Mesenchymal stem cell (in vitro differentiated cells and primary cell): Measurements from ENCODE around the gene ARHGEF4.
"Not testable (repeated sequence)": the region's sequence is repeated elsewhere in the genome, so short reads cannot be mapped to it uniquely, and the experiment has no call there.

ENCODE experiments used
- DNase-seq: peaks from one replicate; pipeline ENCODE4 v3.0.0-alpha.2; 2013
- H2AFZ ChIP-seq: one replicate; pipeline ENCODE4 v1.6.1; 2013; ENCODE audit warnings: low read depth, mild to moderate bottlenecking, control low read depth, inconsistent platforms, low read length, moderate library complexity
- H2AK5ac ChIP-seq: 2 replicates; pipeline ENCODE4 v1.6.1; 2013; ENCODE audit warnings: low read length, moderate library complexity, mild to moderate bottlenecking, inconsistent platforms; ENCODE audit not compliant: severe bottlenecking
- H2BK120ac ChIP-seq: one replicate; pipeline ENCODE4 v1.6.1; 2013; ENCODE audit warnings: low read depth, mild to moderate bottlenecking, inconsistent platforms, low read length, moderate library complexity
- H2BK12ac ChIP-seq, 2 experiments: one replicate each; pipeline ENCODE4 v1.6.1; 2013; ENCODE audit warnings: inconsistent platforms in 2 of 2, low read length in 2 of 2, mild to moderate bottlenecking in 2 of 2, moderate library complexity in 2 of 2, control low read depth in 1 of 2
- H2BK15ac ChIP-seq: one replicate; pipeline ENCODE4 v1.6.1; 2013; ENCODE audit warnings: mild to moderate bottlenecking, low read depth, inconsistent platforms; ENCODE audit not compliant: poor library complexity, severe bottlenecking
- H2BK5ac ChIP-seq: 2 replicates; pipeline ENCODE4 v1.6.1; 2013; ENCODE audit warnings: low read depth, mild to moderate bottlenecking, low read length, control low read depth, inconsistent platforms; ENCODE audit not compliant: poor library complexity, severe bottlenecking
- H3K14ac ChIP-seq, 2 experiments: one replicate each; pipeline ENCODE4 v1.6.1; 2013; ENCODE audit warnings: inconsistent platforms in 2 of 2, low read length in 2 of 2, control low read depth in 1 of 2, mild to moderate bottlenecking in 1 of 2, moderate library complexity in 1 of 2
- H3K18ac ChIP-seq, 2 experiments: one replicate each; pipeline ENCODE4 v1.6.1; 2013; ENCODE audit warnings: inconsistent platforms in 2 of 2, low read length in 2 of 2, control low read depth in 1 of 2, low read depth in 1 of 2, mild to moderate bottlenecking in 1 of 2
- H3K23ac ChIP-seq, 2 experiments: one replicate each; pipeline ENCODE4 v1.6.1; 2013; ENCODE audit warnings: inconsistent platforms in 2 of 2, low read length in 2 of 2, mild to moderate bottlenecking in 2 of 2, moderate library complexity in 2 of 2, control low read depth in 1 of 2
- H3K27ac ChIP-seq: 2 replicates; pipeline ENCODE4 v1.5.1; 2013; ENCODE audit warnings: mild to moderate bottlenecking, moderate library complexity, low read length, control low read depth, inconsistent platforms; ENCODE audit not compliant: poor library complexity, severe bottlenecking
- H3K27me3 ChIP-seq, 2 experiments: 2 replicates each; pipeline versions ENCODE4 v1.6.1 to v1.7.0; 2013; ENCODE audit warnings: low read length in 2 of 2, mild to moderate bottlenecking in 2 of 2, moderate library complexity in 2 of 2, control low read depth in 1 of 2, inconsistent platforms in 1 of 2; ENCODE audit not compliant: control insufficient read depth in 1 of 2, insufficient read depth in 1 of 2
- H3K36me3 ChIP-seq, 2 experiments: 2 replicates each; pipeline versions ENCODE4 v1.6.1 to v1.7.0; 2013; ENCODE audit warnings: low read length in 2 of 2, control low read depth in 1 of 2, inconsistent platforms in 1 of 2, low read depth in 1 of 2, mild to moderate bottlenecking in 1 of 2; ENCODE audit not compliant: insufficient read depth in 2 of 2, control insufficient read depth in 1 of 2
- H3K4ac ChIP-seq, 2 experiments: one replicate each; pipeline ENCODE4 v1.6.1; 2013; ENCODE audit warnings: inconsistent platforms in 2 of 2, low read length in 2 of 2, mild to moderate bottlenecking in 2 of 2, moderate library complexity in 2 of 2, control low read depth in 1 of 2, low read depth in 1 of 2
- H3K4me1 ChIP-seq: 2 replicates; pipeline ENCODE4 v1.6.1; 2013; ENCODE audit warnings: low read depth, low read length, control low read depth; ENCODE audit not compliant: control insufficient read depth, insufficient read depth
- H3K4me2 ChIP-seq: 2 replicates; pipeline ENCODE4 v1.6.1; 2013; ENCODE audit warnings: low read length, mild to moderate bottlenecking, inconsistent platforms; ENCODE audit not compliant: poor library complexity, severe bottlenecking
- H3K4me3 ChIP-seq, 2 experiments: 2 replicates each; pipeline versions ENCODE4 v1.5.1 to v1.7.0; 2013; ENCODE audit warnings: low read length in 2 of 2, mild to moderate bottlenecking in 2 of 2, control low read depth in 1 of 2, low read depth in 1 of 2; ENCODE audit not compliant: insufficient read depth in 1 of 2
- H3K79me1 ChIP-seq: replicated peaks from 2 replicates; pipeline ENCODE4 v1.6.1; 2013; ENCODE audit warnings: mild to moderate bottlenecking, control low read depth, low read length, inconsistent platforms; ENCODE audit not compliant: poor library complexity, severe bottlenecking
- H3K9ac ChIP-seq: 2 replicates; pipeline ENCODE4 v1.7.0; 2013; ENCODE audit warnings: mild to moderate bottlenecking, low read length, moderate library complexity
- H3K9me3 ChIP-seq: 2 replicates; pipeline ENCODE4 v1.7.0; 2013; ENCODE audit warnings: mild to moderate bottlenecking, low read length; ENCODE audit not compliant: control insufficient read depth
- H4K8ac ChIP-seq: one replicate; pipeline ENCODE4 v1.6.1; 2013; ENCODE audit warnings: inconsistent platforms, mild to moderate bottlenecking, low read length, moderate library complexity
- H4K91ac ChIP-seq: one replicate; pipeline ENCODE4 v1.6.1; 2013; ENCODE audit warnings: mild to moderate bottlenecking, low read length, inconsistent platforms
- WGBS: methylation state at CpG from one replicate; pipeline ENCODE4 v1.1.7; 2013; ENCODE audit warnings: mixed read lengths; 5-methylcytosine and 5-hydroxymethylcytosine counted together

The ARHGEF4 gene

GRCh38 chr2:131077182-131077846 lies 240.6 kb downstream of the ARHGEF4 start:
- no peak overlapping the region for H3K27ac ChIP-seq
- no peak overlapping the region for H3K4me2 ChIP-seq
- H3K9ac ChIP-seq, result no peak overlapping the region
- H2BK12ac ChIP-seq, result no peak overlapping the region
- H4K91ac ChIP-seq, result peak overlapping the region; percentile 19
- no peak overlapping the region for H2AFZ ChIP-seq
- peak overlapping the region in 1 of 2 experiments; percentile 87 for H3K18ac ChIP-seq
- H2BK15ac ChIP-seq, result peak overlapping the region; percentile 39
- H3K4me3 ChIP-seq, result no peak overlapping the region
- no peak overlapping the region for H2BK5ac ChIP-seq
- peak overlapping the region in 1 of 2 experiments; percentile 23 for H3K23ac ChIP-seq
- no peak overlapping the region for H2BK120ac ChIP-seq
- no peak for DNase-seq
- H3K36me3 ChIP-seq, result peaks cover 61 to 85% of the 10 kb centered on the region in 2 experiments
- peak overlapping the region in 1 of 2 experiments; percentile 92 for H3K14ac ChIP-seq
- 90% methylated on average over 10 of the region's 11 CpGs for WGBS
- no peaks in the 10 kb centered on the region for H3K27me3 ChIP-seq
- H3K4me1 ChIP-seq, result peaks cover 2% of the 10 kb centered on the region
- no peaks in the 10 kb centered on the region for H3K9me3 ChIP-seq
- H2AK5ac ChIP-seq, result no peak overlapping the region
- H4K8ac ChIP-seq, result peak overlapping the region; percentile 3
- H3K79me1 ChIP-seq, result peaks cover 17% of the 10 kb centered on the region
- H3K4ac ChIP-seq, result peak overlapping the region in 1 of 2 experiments; percentile 68

DNA sequence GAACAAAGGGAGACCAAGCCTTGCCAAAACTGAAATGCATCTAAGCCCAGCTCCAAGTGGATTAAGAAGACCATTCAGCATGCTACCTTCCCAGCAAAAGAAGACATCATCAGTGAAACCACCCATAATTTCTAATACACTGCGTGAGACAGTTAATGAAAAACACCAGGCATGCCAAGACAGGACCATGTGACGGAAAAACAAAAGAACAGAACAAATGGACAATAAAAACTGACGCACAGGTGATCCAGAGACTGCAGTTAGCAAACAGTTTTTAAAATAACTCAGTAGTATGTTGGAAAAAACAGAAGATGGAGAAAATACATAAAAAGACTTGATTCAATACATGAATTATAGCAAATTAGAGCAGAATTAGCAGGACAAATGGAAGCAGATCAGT lies 241.3 kb downstream of the ARHGEF4 start:
- Histone ChIP-seq H3K23ac (no peak overlapping the region), H2AFZ (no peak overlapping the region), H2BK12ac (no peak overlapping the region), H3K18ac (no peak overlapping the region), H3K4me2 (no peak overlapping the region), H3K4me1 (peaks cover 2% of the 10 kb centered on the region), H2BK15ac (no peak overlapping the region), H2AK5ac (no peak overlapping the region), H3K14ac (no peak overlapping the region), H3K27me3 (no peaks in the 10 kb centered on the region), H3K9me3 (no peaks in the 10 kb centered on the region), H2BK5ac (no peak overlapping the region), H3K36me3 (peaks cover 60 to 83% of the 10 kb centered on the region in 2 experiments), H3K79me1 (peaks cover 17% of the 10 kb centered on the region), H4K8ac (no peak overlapping the region), H2BK120ac (no peak overlapping the region), H3K9ac (no peak overlapping the region), H3K27ac (no peak overlapping the region), H3K4me3 (no peak overlapping the region), H3K4ac (no peak overlapping the region), H4K91ac (no peak overlapping the region)
- 96% methylated on average over 3 of the region's 3 CpGs for WGBS
- no peak for DNase-seq

DNA sequence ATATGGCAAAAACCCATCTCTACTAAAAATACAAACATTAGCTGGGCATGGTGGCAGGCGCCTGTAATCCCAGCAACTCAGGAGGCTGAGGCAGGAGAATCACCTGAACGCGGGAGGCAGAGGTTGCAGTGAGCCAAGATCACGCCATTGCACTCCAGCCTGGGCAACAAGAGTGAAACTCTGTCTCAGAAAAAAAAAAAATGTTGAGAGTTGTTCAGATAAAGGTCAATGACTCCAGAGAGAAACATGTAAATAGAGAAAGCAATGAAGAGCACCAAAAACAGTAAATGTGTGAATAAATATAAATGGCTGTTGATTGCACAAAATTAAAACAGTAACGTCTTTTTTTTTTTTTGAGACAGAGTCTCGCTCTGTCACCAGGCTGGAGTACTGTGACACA lies 243.2 kb downstream of the ARHGEF4 start:
- H3K27ac ChIP-seq, H3K23ac ChIP-seq, H3K4me3 ChIP-seq, H3K9ac ChIP-seq, H2BK12ac ChIP-seq, H2AK5ac ChIP-seq, H4K91ac ChIP-seq, H2BK15ac ChIP-seq, DNase-seq, H3K18ac ChIP-seq, H2AFZ ChIP-seq, H3K4me2 ChIP-seq, H3K27me3 ChIP-seq, H3K4me1 ChIP-seq, H2BK120ac ChIP-seq, H4K8ac ChIP-seq, H3K9me3 ChIP-seq, H3K4ac ChIP-seq, H2BK5ac ChIP-seq, H3K14ac ChIP-seq: not testable (repeated sequence)
- 97% methylated on average over 6 of the region's 6 CpGs for WGBS
- Histone ChIP-seq H3K36me3 (peaks cover 58 to 73% of the 10 kb centered on the region in 2 experiments), H3K79me1 (peaks cover 14% of the 10 kb centered on the region)

DNA sequence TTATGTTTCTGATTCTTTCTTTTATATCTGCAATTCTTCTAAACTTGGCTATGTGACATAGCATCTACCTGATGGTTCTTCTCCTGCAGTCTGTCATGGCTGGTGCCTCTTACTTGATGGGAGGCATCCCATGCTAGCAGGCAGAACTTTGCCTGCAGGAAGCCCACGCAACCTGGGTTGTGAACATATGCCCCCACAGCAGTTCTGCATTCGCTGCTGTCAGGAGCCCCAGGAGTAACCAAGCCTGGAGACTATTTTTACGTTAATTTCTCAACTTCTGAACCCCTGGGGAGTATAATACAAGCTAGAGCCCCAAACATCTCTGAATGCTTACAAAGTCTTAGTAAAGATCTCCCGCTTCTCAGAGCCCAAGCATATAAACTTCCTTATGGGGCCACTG lies 244.5 kb downstream of the ARHGEF4 start:
- no peaks in the 10 kb centered on the region for H3K27me3 ChIP-seq
- H3K23ac ChIP-seq, result no peak overlapping the region
- no peak overlapping the region for H3K27ac ChIP-seq
- DNase-seq, result no peak
- no peak overlapping the region for H2BK12ac ChIP-seq
- H3K4me3 ChIP-seq, result no peak overlapping the region
- peaks cover 48 to 77% of the 10 kb centered on the region in 2 experiments for H3K36me3 ChIP-seq
- no peak overlapping the region for H4K8ac ChIP-seq
- peaks cover 10% of the 10 kb centered on the region for H3K79me1 ChIP-seq
- H2BK5ac ChIP-seq, result no peak overlapping the region
- H3K4ac ChIP-seq, result no peak overlapping the region
- H2AFZ ChIP-seq, result no peak overlapping the region
- H4K91ac ChIP-seq, result no peak overlapping the region
- H2AK5ac ChIP-seq, result no peak overlapping the region
- WGBS, result 89% methylated on average over 4 of the region's 4 CpGs
- no peaks in the 10 kb centered on the region for H3K4me1 ChIP-seq
- no peak overlapping the region for H2BK120ac ChIP-seq
- no peak overlapping the region for H3K14ac ChIP-seq
- no peak overlapping the region for H2BK15ac ChIP-seq
- H3K9ac ChIP-seq, result no peak overlapping the region
- H3K18ac ChIP-seq, result no peak overlapping the region
- no peak overlapping the region for H3K4me2 ChIP-seq
- H3K9me3 ChIP-seq, result no peaks in the 10 kb centered on the region
